ENCODE measurements around the gene SPPL3.

Gene SPPL3

DNA sequence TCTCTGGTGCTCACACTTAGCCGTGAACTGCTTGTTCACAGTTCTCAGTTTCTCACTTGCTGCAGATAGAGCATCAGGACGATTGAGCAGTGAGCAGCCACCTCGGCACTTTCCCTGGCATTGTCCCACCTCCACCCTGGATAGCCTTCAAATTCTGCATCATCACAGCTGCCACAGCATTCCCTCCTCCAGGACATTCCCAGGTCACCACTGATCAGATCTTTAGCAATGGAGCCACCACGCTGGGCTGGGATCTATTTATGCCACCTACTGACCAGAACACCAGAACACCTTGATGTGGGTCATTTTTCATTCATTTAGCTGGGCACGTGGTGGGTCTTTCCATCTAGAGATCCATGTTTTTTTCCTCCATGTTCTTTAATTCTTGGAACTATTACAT, 154.9 kb downstream of the SPPL3 start:
- no peak for TF ChIP-seq ZFX (IDR thresholded peaks at IDR 0.05; ENCODE audit: borderline replicate concordance)
- TF ChIP-seq, protein P1, sequence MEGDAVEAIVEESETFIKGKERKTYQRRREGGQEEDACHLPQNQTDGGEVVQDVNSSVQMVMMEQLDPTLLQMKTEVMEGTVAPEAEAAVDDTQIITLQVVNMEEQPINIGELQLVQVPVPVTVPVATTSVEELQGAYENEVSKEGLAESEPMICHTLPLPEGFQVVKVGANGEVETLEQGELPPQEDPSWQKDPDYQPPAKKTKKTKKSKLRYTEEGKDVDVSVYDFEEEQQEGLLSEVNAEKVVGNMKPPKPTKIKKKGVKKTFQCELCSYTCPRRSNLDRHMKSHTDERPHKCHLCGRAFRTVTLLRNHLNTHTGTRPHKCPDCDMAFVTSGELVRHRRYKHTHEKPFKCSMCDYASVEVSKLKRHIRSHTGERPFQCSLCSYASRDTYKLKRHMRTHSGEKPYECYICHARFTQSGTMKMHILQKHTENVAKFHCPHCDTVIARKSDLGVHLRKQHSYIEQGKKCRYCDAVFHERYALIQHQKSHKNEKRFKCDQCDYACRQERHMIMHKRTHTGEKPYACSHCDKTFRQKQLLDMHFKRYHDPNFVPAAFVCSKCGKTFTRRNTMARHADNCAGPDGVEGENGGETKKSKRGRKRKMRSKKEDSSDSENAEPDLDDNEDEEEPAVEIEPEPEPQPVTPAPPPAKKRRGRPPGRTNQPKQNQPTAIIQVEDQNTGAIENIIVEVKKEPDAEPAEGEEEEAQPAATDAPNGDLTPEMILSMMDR (IDR thresholded peaks at IDR 0.05) = no peak
- no peak overlapping the region for H3K27ac ChIP-seq

DNA sequence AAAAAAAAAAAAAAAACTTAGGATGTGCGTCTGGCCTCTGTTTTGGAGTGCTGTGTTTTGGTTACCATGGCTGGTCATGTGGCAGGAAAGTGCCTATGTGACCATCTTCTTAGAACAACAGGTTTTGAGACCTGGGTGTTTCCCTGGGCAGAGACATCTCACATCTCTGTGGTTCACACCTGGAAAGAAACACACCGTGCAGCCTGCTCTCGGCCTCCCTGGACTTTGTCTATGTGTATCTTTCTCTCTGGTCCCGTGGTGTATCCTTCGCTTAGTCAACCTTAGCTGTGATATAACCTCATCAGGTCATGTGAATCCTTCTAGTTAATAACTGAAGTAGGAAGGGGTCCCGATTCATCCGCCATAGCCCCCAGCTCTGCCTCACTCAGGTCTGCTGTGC, 155.9 kb downstream of the SPPL3 start:
- no peak for TF ChIP-seq ZFX (IDR thresholded peaks at IDR 0.05; ENCODE audit: borderline replicate concordance)
- TF ChIP-seq, protein P1 (IDR thresholded peaks at IDR 0.05) = no peak
- H3K27ac ChIP-seq = no peak overlapping the region

DNA sequence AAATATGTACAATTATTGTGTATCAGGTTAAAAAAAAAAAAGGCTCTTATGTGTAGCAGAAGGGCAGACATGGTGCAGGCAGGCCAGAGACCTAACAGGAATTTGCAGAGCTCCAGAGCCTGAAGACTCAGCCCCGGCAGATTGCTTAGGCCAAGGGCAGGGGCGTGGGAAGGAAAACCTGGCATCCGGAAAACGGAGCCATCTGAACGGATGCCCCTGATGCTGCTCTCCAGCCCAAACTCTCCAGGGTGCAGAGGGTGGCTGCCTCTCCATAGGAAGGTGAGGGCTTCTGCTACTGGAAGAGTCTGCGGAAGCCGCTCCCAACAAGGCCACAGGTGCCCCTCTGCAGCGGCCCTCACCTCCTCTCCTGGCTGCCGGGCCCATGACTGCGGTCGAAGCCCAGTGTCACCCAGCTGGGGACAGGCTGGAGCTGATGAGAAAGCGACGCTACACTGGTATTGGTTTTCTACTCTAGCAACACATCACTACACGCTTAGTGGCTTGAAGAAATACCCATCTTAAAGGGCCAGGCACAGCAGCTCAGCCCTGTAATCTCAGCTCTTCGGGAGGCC, 159.2 kb downstream of the SPPL3 start:
- TF ChIP-seq, protein P1 (IDR thresholded peaks at IDR 0.05) = no peak
- no peak for TF ChIP-seq ZFX (IDR thresholded peaks at IDR 0.05; ENCODE audit: borderline replicate concordance)
- H3K27ac ChIP-seq = no peak overlapping the region

DNA sequence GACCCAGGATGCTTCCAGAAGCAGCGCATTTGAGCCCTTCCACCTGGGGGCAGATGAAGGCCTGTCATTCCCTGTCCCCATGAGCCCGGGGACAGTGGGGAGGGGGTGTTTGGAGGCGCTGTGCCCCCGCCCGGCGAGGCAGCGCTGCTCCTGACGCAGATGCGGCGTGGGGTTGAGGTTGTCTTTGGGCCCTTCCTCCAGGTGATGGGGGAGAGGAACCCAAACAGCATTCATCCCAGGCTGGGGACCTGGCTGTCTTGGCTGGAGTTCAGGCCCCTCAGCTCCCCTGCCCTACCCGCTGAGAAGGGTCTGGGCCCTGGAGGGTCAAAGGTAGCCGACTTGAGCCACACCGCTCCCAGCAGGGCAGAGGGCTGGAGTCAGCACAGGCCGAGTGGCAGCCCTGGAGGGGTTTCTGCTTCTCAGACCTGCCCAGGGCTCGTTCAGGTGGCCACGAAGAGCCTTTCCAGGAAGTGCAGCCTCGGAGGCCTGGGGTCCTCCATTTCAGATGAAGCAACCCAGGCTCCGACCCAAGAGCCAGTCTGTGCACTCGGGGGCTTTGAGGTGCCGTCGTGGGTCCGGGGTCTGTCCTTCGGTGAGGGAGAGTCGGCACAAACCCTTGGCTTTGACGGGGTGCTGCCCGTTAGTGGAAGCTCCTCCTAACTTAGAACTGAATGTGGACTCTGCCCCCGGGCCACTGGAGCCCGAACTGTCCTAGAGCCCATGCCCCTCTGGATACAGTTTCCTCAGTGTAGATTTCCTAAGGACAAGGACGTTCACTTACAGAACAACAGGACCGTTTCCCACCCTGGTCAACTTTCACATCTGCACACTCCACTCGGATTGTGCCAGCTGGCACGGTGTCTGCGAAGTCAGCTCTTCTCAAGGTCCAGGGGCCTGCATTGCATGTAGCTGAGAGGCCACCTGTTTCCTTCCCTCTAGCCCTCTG, 162.4 kb downstream of the SPPL3 start:
- TF ChIP-seq ZFX (IDR thresholded peaks at IDR 0.05; ENCODE audit: borderline replicate concordance) = no peak
- TF ChIP-seq, protein P1 (IDR thresholded peaks at IDR 0.05) = no peak
- no peak overlapping the region for H3K27ac ChIP-seq

DNA sequence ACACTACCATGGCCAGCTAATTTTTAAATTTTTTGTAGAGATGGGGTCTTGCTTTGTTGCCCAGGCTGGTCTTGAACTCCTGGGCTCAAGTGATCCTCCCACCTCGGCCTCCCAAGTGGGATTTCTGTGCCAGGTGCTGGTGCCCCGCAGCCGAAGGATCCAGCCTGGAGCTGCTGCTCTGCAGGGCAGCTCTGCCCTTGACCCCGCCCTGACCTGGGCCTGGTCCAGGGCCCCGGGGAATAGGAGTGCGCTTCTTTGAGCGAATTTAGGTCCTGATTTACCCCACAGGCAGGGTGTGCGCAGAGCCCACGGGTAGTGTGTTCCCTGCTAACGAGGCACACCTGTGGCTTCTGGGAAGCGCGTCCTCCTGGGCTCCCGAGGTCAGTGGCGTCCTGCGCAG, 163.3 kb downstream of the SPPL3 start:
- no peak overlapping the region for H3K27ac ChIP-seq
- TF ChIP-seq ZFX (IDR thresholded peaks at IDR 0.05; ENCODE audit: borderline replicate concordance) = no peak
- TF ChIP-seq, protein P1 (IDR thresholded peaks at IDR 0.05) = no peak

DNA sequence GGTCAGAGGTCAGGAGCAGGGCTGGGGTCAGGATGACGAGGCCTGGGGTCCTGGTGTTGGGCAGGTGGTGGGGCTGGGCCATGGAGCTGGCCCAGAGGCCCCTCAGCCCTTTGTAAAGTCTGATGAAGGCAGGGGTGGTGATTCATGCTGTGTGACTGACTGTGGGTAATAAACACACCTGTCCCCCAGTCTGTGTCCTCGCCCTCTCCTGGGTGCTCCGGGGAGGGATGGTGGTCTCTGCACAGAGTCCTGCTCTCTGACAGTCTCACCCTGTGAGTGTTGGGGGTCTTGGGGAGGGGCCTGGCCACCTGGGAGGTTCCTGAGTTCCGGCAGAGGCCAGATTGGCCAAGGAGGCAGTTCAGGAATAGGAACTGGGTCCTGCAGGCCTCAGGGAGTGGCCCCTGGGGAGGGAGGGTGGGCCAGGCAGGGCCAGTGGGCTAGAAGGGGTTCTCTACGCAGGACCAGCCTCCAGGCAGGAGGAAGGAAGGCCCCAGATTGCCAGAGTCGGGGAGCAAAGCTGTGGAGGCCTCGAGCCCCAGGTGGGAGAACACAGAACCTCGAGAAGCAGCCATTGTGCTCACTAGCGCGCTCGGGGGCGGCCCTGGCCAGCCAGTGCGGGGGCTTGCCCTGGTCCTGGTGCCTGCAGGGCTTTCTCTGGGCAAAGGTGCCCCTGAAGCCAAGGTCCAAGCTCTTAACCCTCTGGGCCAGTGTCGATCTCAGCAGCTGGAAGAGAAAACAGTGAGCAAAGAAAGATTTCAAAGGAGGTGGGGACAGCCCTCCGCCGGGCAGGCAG, 164.1 kb downstream of the SPPL3 start:
- no peak overlapping the region for H3K27ac ChIP-seq
- TF ChIP-seq, protein P1 (IDR thresholded peaks at IDR 0.05) = no peak
- no peak for TF ChIP-seq ZFX (IDR thresholded peaks at IDR 0.05; ENCODE audit: borderline replicate concordance)

All from 22Rv1 (cell line).